Measurements from ENCODE around the gene RARA. TPM values are rescaled to one million over a fixed set of nuclear protein-coding genes. Genes with fewer than 3 reads are reported as not detected.
A peak's percentile ranks its signal among the peaks of the same experiment; 100 is the strongest.

Gene RARA
- total RNA-seq, 2 donors from 2014 or later: 28.5 to 51.7 TPM

DNA sequence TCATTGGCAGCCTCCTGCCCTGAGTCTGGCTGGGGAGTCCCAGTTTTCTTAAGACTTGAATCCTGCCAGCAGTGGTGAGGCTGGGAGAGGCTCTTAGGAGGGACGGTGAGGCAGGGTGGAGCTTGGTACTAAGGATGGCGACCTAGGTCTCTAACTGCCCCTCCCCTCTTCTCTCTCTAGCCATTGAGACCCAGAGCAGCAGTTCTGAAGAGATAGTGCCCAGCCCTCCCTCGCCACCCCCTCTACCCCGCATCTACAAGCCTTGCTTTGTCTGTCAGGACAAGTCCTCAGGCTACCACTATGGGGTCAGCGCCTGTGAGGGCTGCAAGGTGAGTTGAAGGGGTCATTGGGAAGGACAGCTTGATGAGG lies 39.1 kb downstream of the RARA start:
- Histone ChIP-seq H3K27me3 (no peaks in the 10 kb centered on the region), H3K4me1 (peaks cover 0 to 87% of the 10 kb centered on the region in 2 donors), H3K4me3 (no peak overlapping the region), H3K9me3 (no peaks in the 10 kb centered on the region), H3K27ac (peak overlapping the region; percentile 95 to 98), H3K36me3 (peaks cover 39% of the 10 kb centered on the region)
- TF ChIP-seq, protein P1, sequence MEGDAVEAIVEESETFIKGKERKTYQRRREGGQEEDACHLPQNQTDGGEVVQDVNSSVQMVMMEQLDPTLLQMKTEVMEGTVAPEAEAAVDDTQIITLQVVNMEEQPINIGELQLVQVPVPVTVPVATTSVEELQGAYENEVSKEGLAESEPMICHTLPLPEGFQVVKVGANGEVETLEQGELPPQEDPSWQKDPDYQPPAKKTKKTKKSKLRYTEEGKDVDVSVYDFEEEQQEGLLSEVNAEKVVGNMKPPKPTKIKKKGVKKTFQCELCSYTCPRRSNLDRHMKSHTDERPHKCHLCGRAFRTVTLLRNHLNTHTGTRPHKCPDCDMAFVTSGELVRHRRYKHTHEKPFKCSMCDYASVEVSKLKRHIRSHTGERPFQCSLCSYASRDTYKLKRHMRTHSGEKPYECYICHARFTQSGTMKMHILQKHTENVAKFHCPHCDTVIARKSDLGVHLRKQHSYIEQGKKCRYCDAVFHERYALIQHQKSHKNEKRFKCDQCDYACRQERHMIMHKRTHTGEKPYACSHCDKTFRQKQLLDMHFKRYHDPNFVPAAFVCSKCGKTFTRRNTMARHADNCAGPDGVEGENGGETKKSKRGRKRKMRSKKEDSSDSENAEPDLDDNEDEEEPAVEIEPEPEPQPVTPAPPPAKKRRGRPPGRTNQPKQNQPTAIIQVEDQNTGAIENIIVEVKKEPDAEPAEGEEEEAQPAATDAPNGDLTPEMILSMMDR (IDR thresholded peaks at IDR 0.05): no peak
- no peak for DNase-seq (ENCODE audit: low spot score)

DNA sequence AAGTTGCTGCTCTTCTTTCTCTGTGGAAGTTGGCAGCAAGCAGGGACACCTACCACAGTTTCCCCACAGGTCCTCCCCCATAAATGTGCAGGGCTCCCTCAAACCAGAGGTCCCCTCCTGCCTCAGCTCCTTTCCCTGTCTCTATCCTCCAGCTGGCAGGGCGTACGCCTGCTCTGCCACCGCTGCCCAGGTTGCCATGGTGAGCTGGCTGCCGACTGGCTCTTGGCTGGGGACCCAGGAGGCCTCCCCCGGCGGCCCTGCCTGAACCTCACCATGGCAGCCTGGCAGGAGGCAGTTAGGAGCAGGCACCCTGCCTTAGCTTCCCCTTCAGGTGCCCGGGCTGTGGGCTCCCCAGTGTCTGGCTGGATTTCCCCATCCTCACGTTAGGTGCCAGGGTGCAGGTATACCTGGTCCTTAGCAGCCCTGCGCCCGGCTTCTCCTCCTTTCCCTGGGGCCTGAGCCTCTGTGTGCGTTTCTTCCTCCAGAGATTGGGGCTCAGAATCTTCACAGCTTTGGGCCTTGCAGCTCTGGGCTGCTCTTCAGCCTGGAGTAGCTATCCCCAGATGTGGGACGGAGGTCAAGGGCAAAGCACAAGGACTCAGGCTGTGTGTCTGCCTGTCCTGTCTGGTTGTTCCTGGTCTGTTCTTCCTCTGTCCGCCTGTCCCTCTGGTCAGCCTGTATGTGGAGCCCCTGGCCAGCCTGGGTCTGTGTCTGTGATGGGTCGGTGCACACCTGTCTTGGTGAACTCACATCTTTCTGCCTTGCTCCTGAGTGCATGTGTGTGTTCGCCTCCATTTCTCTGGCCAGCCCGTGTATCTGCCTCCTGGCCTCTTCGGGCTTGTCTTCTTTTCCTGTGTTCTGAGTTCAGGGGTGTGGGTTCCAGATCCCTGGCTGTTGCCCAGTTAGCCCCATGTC lies 39.8 kb downstream of the RARA start:
- no peaks in the 10 kb centered on the region for H3K27me3 ChIP-seq
- peaks cover 43% of the 10 kb centered on the region for H3K36me3 ChIP-seq
- DNase-seq (ENCODE audit: low spot score): no peak

DNA sequence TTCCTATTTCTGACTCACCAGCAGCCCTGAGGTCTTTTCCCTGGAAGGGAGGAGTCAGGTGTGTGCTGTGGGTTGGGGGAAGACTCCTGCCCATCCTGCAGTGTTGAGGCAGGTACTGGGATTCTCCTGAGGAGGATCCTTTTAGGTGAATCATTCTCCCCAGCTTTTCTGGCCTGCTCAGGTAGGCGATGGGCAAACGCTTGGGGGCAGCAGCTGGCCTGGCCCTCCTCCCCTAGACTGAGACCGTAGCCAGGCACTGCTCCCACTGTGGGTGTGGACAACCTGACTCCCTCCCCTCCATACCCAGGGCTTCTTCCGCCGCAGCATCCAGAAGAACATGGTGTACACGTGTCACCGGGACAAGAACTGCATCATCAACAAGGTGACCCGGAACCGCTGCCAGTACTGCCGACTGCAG lies 40.5 kb downstream of the RARA start:
- Histone ChIP-seq H3K27ac (peak overlapping the region; percentile 95 to 98), H3K27me3 (no peaks in the 10 kb centered on the region), H3K4me3 (no peak overlapping the region), H3K9me3 (no peaks in the 10 kb centered on the region), H3K4me1 (peaks cover 0 to 77% of the 10 kb centered on the region in 2 donors), H3K36me3 (peaks cover 50% of the 10 kb centered on the region)
- TF ChIP-seq, protein P1 (IDR thresholded peaks at IDR 0.05): no peak
- no peak for DNase-seq (ENCODE audit: low spot score)

More for the DNA sequence above, 39.8 kb downstream of the RARA start:
- Histone ChIP-seq H3K4me3 (no peak overlapping the region), H3K9me3 (no peaks in the 10 kb centered on the region), H3K4me1 (peaks cover 0 to 80% of the 10 kb centered on the region in 2 donors), H3K27ac (peak overlapping the region; percentile 95 to 98)
- TF ChIP-seq, protein P1 (IDR thresholded peaks at IDR 0.05): no peak

DNA sequence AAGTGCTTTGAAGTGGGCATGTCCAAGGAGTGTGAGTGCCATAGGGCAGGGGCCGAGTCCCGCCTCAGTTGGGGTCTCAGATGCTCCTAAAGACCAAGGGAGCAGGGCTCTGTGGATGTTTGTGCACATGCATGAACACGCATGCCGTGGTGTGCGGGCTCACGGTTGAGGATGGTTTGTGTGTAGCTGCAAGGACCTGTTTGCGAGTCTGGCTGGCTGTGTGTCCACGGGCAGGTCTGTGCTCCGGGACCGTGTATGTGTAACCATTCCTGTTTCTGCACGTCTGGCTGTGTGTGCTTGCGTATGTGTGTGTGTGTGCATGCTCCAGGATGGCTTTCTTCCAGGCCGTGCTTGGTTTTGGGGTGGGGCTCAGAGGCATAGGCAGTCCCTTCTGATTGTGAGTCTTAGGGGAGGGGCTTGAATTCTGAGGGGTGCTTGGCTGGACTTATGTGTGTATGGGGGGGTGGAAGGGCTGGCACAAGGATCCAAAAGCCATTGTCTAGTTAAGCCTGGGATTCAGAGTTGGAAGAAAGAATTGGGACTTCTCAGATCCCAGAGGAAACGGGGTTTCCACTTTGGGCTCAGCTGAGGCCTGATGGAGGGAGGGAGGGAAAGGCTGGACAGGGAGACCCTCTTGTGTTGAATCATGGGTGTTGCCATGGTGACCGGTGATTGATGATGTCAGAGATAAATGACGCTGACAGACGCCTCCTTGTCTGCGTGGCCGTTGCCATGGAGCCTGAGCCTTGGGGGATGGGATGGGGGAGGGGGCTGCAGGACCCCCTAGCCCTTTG lies 41.1 kb downstream of the RARA start:
- TF ChIP-seq, protein P1 (IDR thresholded peaks at IDR 0.05): no peak
- Histone ChIP-seq H3K9me3 (no peaks in the 10 kb centered on the region), H3K4me3 (no peak overlapping the region), H3K4me1 (peaks cover 0 to 77% of the 10 kb centered on the region in 2 donors), H3K27me3 (no peaks in the 10 kb centered on the region), H3K27ac (peak overlapping the region; percentile 21 to 95), H3K36me3 (peaks cover 54% of the 10 kb centered on the region)
- DNase-seq (ENCODE audit: low spot score): peak; percentile 76

DNA sequence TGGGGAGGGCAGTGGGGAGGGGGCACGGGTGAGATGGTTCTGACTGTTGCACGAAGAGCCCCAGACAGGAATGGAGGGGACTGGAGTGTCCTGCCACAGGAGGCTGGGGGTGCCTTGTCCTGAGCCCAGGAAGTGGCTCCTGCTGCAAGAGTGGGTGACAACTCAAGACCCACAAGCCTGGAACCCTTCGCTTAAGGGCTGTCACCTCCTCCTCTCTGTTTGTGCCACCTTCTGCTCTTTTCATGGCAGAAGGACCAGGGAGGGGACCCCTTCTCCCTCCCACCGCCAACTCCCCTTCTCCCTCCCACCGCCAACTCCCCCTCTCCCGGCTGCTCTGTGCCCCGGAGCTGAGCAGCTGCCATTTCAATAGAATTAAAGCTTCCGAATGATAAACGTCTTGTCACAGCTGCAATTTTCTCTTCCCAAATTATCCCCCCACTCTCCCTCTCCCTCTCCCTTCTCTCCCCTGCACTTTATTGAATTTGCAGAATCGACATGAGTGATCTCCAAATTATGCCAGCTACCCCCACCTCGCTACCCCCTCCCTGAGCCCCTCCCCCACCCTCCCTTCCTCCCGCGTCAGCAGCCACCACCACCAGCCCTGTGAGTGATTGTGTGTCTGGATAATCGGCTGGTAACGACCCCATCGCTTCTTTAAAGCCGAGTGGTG lies 41.8 kb downstream of the RARA start:
- TF ChIP-seq, protein P1 (IDR thresholded peaks at IDR 0.05): no peak
- peak overlapping the region; percentile 21 to 95 for H3K27ac ChIP-seq
- H3K4me1 ChIP-seq: peaks cover 0 to 77% of the 10 kb centered on the region in 2 donors
- no peaks in the 10 kb centered on the region for H3K9me3 ChIP-seq
- H3K4me3 ChIP-seq: no peak overlapping the region
- no peak for DNase-seq (ENCODE audit: low spot score)
- no peaks in the 10 kb centered on the region for H3K27me3 ChIP-seq
- peaks cover 59% of the 10 kb centered on the region for H3K36me3 ChIP-seq
